SK-N-SH treated with all-trans-retinoic acid at 6 μM for 48 hours (cell line): Measurements from ENCODE around the gene GPSM1.

Source experiments
- ARNTL ChIP-seq: fragments of 450-650 bp; formaldehyde crosslinking; IDR thresholded peaks from 2 replicates; pipeline ENCODE4 v1.5.0; 2020; ENCODE audit warnings: low read depth, mild to moderate bottlenecking, moderate library complexity, borderline replicate concordance
- BACH2 ChIP-seq: fragments of 250-450 bp; sonication (Bioruptor Pico); IDR thresholded peaks from 2 replicates; pipeline ENCODE4 v1.9.0; 2021; ENCODE audit warnings: mild to moderate bottlenecking, borderline replicate concordance
- GLIS3 ChIP-seq: fragments of 250-450 bp; sonication (Bioruptor Pico); IDR thresholded peaks from 2 replicates; pipeline ENCODE4 v1.5.0; 2020; ENCODE audit warnings: mild to moderate bottlenecking, moderate library complexity
- ISL1 ChIP-seq: fragments of 250-450 bp; sonication (Bioruptor Pico); IDR thresholded peaks from 2 replicates; pipeline ENCODE4 v2.1.2; 2022; ENCODE audit warnings: mild to moderate bottlenecking, moderate library complexity
- PPARA ChIP-seq: fragments of 250-450 bp; sonication (Bioruptor Pico); IDR thresholded peaks from 2 replicates; pipeline ENCODE4 v1.5.0; 2020; ENCODE audit warnings: mild to moderate bottlenecking, borderline replicate concordance
- SNAI2 ChIP-seq: fragments of 250-450 bp; sonication (Bioruptor Pico); IDR thresholded peaks from 2 replicates; pipeline ENCODE4 v1.5.0; 2020; ENCODE audit warnings: mild to moderate bottlenecking, moderate library complexity
- TCF4 ChIP-seq: fragments of 250-450 bp; sonication (Bioruptor Pico); IDR thresholded peaks from 2 replicates; pipeline ENCODE4 v1.8.0; 2021; ENCODE audit warnings: mild to moderate bottlenecking, moderate library complexity, borderline replicate concordance
- TOX ChIP-seq: fragments of 250-450 bp; sonication (Bioruptor Pico); IDR thresholded peaks from 2 replicates; pipeline ENCODE4 v1.8.0; 2021; ENCODE audit warnings: mild to moderate bottlenecking, moderate library complexity, borderline replicate concordance
- ZFP3 ChIP-seq: fragments of 250-450 bp; sonication (Bioruptor Pico); IDR thresholded peaks from 2 replicates; pipeline ENCODE4 v1.5.0; 2020; ENCODE audit warnings: mild to moderate bottlenecking, moderate library complexity
- ZFP30 ChIP-seq: fragments of 450-650 bp; formaldehyde crosslinking; IDR thresholded peaks from 2 replicates; pipeline ENCODE4 v1.5.0; 2022; ENCODE audit warnings: mild to moderate bottlenecking, moderate library complexity
- ZNF565 ChIP-seq: fragments of 450-650 bp; formaldehyde crosslinking; conservative IDR thresholded peaks from 2 replicates; pipeline ENCODE4 v1.5.0; 2020; ENCODE audit warnings: low read depth, mild to moderate bottlenecking, moderate library complexity
- TF ChIP-seq, protein P1 (sequence below): fragments of 250-450 bp; sonication (Bioruptor Pico); IDR thresholded peaks from 2 replicates; pipeline ENCODE4 v1.5.1; 2021; ENCODE audit warnings: mild to moderate bottlenecking, moderate library complexity
- TF ChIP-seq, protein P2 (sequence below): fragments of 250-450 bp; sonication (Bioruptor Pico); IDR thresholded peaks from 2 replicates; pipeline ENCODE4 v1.8.0; 2020; ENCODE audit warnings: mild to moderate bottlenecking, moderate library complexity, borderline replicate concordance
- TF ChIP-seq, protein P3 (sequence below): fragments of 250-450 bp; sonication (Bioruptor Pico); IDR thresholded peaks from 2 replicates; pipeline ENCODE4 v1.8.0; 2021; ENCODE audit warnings: low read depth, mild to moderate bottlenecking, moderate library complexity, borderline replicate concordance

DNA sequence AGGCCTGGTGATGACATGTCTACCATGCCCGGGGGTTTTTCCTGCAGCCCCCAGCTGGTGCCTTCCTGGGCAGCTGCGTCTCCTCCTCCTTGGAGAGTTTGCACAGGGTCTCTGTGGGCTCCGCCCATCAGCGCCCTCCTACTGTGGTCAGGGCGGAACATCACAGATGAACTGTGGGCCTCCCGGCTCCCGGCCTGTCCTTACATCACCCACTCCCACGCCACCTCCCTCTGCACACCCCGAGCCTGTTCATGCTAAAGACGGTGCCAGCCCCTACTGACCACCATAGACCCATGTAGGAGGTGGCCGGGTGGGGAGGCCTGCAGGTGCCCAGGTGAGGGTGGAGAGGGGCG lies 12.6 kb downstream of the GPSM1 start:
- TF ChIP-seq, protein P1, sequence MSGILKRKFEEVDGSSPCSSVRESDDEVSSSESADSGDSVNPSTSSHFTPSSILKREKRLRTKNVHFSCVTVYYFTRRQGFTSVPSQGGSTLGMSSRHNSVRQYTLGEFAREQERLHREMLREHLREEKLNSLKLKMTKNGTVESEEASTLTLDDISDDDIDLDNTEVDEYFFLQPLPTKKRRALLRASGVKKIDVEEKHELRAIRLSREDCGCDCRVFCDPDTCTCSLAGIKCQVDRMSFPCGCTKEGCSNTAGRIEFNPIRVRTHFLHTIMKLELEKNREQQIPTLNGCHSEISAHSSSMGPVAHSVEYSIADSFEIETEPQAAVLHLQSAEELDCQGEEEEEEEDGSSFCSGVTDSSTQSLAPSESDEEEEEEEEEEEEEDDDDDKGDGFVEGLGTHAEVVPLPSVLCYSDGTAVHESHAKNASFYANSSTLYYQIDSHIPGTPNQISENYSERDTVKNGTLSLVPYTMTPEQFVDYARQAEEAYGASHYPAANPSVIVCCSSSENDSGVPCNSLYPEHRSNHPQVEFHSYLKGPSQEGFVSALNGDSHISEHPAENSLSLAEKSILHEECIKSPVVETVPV (CRISPR knock-in tag), result no peak
- no peak for TF ChIP-seq ZNF565 (CRISPR knock-in tag)
- no peak for TF ChIP-seq ZFP3 (CRISPR knock-in tag)
- TF ChIP-seq GLIS3 (CRISPR knock-in tag), result no peak
- TF ChIP-seq TOX, result no peak
- no peak for TF ChIP-seq TCF4 (CRISPR knock-in tag)
- TF ChIP-seq ZFP30, result no peak
- no peak for TF ChIP-seq BACH2
- no peak for TF ChIP-seq PPARA (CRISPR knock-in tag)
- TF ChIP-seq, protein P2, sequence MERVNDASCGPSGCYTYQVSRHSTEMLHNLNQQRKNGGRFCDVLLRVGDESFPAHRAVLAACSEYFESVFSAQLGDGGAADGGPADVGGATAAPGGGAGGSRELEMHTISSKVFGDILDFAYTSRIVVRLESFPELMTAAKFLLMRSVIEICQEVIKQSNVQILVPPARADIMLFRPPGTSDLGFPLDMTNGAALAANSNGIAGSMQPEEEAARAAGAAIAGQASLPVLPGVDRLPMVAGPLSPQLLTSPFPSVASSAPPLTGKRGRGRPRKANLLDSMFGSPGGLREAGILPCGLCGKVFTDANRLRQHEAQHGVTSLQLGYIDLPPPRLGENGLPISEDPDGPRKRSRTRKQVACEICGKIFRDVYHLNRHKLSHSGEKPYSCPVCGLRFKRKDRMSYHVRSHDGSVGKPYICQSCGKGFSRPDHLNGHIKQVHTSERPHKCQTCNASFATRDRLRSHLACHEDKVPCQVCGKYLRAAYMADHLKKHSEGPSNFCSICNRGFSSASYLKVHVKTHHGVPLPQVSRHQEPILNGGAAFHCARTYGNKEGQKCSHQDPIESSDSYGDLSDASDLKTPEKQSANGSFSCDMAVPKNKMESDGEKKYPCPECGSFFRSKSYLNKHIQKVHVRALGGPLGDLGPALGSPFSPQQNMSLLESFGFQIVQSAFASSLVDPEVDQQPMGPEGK (CRISPR knock-in tag), result no peak
- TF ChIP-seq, protein P3, sequence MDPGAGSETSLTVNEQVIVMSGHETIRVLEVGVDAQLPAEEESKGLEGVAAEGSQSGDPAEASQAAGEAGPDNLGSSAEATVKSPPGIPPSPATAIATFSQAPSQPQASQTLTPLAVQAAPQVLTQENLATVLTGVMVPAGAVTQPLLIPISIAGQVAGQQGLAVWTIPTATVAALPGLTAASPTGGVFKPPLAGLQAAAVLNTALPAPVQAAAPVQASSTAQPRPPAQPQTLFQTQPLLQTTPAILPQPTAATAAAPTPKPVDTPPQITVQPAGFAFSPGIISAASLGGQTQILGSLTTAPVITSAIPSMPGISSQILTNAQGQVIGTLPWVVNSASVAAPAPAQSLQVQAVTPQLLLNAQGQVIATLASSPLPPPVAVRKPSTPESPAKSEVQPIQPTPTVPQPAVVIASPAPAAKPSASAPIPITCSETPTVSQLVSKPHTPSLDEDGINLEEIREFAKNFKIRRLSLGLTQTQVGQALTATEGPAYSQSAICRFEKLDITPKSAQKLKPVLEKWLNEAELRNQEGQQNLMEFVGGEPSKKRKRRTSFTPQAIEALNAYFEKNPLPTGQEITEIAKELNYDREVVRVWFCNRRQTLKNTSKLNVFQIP (CRISPR knock-in tag), result no peak
- TF ChIP-seq ARNTL, result no peak
- TF ChIP-seq ISL1 (CRISPR knock-in tag), result no peak
- no peak for TF ChIP-seq SNAI2 (CRISPR knock-in tag)
